ENCODE results near the gene PPP1R3C.

The PPP1R3C gene

DNA sequence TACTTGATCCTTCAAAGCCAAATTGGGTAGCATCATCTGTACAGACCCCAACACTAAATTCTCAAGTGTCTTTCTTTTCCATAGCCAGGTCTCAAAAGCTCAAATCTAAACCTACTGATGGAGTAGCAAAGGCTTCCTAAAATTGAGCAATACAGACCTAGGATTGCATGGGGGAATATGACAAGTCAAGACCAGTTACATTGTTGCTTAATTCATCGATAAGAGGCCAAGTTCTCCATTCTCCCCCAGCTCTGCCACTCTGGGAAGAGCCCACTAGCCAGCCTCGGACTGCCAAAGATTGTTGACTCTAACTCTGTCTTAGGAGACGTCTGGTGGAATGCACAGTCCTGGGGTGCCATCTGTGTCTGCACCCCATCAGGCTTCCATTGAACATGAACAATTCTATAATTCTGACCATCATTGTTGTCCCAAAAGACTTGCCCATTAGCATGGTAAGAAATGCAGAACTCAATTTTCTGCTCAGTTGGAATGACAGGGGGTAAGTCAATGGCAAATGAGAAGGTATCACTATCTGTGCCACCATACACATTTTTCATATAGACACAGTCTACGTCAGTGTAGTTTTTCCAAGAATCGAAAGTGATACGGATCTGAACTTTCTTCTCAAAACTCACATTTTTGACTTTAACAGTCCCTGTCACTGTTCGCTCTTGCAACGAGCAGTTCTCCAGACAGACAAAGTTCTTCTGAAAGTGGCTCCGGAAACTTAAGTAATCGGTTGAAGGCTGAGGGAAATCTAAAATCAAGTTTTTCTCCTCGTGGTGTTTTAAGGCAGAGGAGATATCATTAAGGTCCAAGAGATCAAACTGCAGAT lies 2.9 kb downstream of the PPP1R3C start:
- H3K4me3 ChIP-seq (ENCODE audit: low read depth, low read length), result no peak overlapping the region
- TF ChIP-seq, protein P1, sequence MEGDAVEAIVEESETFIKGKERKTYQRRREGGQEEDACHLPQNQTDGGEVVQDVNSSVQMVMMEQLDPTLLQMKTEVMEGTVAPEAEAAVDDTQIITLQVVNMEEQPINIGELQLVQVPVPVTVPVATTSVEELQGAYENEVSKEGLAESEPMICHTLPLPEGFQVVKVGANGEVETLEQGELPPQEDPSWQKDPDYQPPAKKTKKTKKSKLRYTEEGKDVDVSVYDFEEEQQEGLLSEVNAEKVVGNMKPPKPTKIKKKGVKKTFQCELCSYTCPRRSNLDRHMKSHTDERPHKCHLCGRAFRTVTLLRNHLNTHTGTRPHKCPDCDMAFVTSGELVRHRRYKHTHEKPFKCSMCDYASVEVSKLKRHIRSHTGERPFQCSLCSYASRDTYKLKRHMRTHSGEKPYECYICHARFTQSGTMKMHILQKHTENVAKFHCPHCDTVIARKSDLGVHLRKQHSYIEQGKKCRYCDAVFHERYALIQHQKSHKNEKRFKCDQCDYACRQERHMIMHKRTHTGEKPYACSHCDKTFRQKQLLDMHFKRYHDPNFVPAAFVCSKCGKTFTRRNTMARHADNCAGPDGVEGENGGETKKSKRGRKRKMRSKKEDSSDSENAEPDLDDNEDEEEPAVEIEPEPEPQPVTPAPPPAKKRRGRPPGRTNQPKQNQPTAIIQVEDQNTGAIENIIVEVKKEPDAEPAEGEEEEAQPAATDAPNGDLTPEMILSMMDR (IDR thresholded peaks at IDR 0.05; ENCODE audit: control insufficient read depth, extremely low read depth, insufficient read depth), result no peak
- no peak for DNase-seq (ENCODE audit: low read depth)

DNA sequence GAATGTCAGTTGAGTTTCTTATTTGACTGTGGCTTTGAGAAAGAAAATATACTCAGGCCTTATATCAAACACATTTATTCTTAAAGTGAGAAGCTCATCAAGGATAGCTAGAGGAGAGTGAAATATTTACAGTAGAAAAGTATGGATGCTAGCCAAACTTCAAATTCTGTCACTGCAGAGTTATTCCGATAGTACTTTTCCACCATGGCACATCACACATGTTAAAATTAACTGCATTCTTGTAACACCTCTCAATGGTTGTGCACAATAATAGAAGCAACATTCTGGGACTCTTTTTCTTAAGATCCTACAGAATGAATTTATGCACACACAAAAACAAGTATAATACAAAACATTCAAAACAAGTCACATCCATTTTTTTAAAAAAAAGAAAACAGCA lies 4.5 kb downstream of the PPP1R3C start:
- no peak overlapping the region for H3K4me3 ChIP-seq (ENCODE audit: low read depth, low read length)
- TF ChIP-seq, protein P1 (IDR thresholded peaks at IDR 0.05; ENCODE audit: control insufficient read depth, extremely low read depth, insufficient read depth), result no peak
- DNase-seq (ENCODE audit: low read depth), result no peak

DNA sequence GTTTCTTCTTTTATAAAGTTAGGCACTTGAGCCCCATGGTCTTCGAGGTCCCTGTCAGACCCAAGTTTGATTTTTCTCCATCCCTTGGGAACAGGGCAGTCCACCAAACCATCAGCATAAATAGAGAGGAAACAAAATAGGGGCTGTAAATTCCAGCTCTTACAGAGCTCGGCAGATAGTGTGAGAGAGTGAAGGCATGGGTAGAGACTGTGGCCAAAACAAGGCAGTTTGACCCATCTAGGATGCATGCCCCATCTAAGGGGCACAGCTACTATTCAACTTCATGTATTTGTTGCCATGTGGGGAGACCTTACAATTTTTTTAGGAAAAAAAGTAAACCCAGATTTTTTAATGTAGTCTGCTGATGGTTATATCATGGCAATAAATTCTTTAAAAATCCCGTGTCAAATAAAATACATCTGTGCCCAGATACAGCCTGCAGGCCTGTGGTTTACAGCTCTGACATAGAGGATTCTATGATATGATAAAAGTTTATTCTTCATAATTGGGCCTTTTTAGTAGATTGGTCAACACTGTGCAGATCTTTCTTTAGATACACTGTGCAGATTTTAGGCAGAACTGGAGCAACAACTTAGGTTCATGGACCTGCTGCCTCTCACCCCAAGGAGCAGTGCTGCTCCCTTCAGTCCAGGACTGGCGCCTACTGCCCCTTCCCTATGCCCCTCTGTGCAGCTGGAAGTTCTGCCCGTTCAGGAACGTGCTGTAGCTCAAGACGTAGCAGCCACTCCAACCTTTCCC lies 5.3 kb downstream of the PPP1R3C start:
- DNase-seq (ENCODE audit: low read depth), result no peak
- no peak overlapping the region for H3K4me3 ChIP-seq (ENCODE audit: low read depth, low read length)
- TF ChIP-seq, protein P1 (IDR thresholded peaks at IDR 0.05; ENCODE audit: control insufficient read depth, extremely low read depth, insufficient read depth), result no peak

DNA sequence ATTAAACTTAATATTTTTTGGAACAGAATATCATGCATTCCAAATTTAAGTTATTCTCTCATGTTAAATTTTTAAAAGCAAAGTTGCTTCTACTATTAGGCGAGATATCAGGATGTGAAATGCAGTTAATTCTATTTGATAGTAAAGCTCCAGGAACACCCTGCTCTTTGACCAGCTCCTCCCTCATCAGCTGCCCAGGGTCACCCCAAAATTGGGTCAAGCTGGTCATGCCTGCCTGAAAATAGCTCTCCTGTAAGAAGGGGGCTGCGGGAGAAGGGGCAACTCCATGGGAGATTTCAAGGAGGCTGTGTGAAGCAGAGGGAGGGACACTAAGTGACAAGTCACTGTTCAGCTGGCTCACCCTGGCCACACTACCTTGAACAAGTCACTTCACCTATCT lies 5.9 kb downstream of the PPP1R3C start:
- no peak overlapping the region for H3K4me3 ChIP-seq (ENCODE audit: low read depth, low read length)
- no peak for DNase-seq (ENCODE audit: low read depth)
- TF ChIP-seq, protein P1 (IDR thresholded peaks at IDR 0.05; ENCODE audit: control insufficient read depth, extremely low read depth, insufficient read depth), result no peak

DNA sequence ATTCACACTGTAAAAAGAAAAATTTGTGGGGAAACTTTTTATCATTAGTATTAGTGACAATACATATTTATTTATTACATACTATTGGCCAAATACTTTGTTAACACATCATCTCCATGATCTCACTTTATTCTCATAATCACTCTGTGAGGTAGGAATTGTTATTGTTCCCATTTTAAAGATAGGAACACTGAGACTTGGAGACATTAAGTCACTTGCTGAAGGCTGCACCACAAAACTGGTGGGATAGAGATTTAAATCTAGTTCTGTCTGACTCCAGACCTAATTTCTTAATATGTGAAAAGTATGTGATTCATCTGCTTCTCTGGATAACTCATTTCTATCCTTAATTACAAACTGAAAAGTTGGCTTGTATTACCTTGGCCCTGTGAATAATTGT lies 8.2 kb downstream of the PPP1R3C start:
- DNase-seq (ENCODE audit: low read depth), result no peak
- H3K4me3 ChIP-seq (ENCODE audit: low read depth, low read length), result no peak overlapping the region
- TF ChIP-seq, protein P1 (IDR thresholded peaks at IDR 0.05; ENCODE audit: control insufficient read depth, extremely low read depth, insufficient read depth), result no peak

DNA sequence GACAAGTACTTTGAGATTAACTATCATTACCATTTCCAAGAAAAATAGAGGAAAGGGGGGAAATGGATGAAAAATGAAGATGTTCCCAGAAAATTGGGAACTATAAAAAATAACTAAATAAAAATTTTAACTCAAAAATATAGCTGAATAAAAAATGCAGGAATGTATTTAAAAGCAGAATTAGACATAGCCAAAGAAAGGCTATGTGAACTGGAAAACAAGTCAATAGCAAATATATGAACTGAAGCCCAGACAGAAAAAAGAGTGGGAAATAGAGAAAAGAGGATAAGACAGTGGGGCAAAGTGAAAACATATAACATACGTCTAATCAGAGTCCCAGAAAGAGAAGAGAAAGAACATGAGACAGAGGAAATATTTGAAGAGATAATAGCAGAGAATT lies 10.3 kb downstream of the PPP1R3C start:
- no peak overlapping the region for H3K4me3 ChIP-seq (ENCODE audit: low read depth, low read length)
- no peak for DNase-seq (ENCODE audit: low read depth)
- TF ChIP-seq, protein P1 (IDR thresholded peaks at IDR 0.05; ENCODE audit: control insufficient read depth, extremely low read depth, insufficient read depth), result no peak

All from LNCaP clone FGC (cell line).